Brain microvascular endothelial cell (primary cell): ENCODE results near the gene OR6J1.
"Not testable (repeated sequence)": the region's sequence is repeated elsewhere in the genome, so short reads cannot be mapped to it uniquely, and the experiment has no call there.

Experiments
- DNase-seq: peaks from one replicate; pipeline ENCODE4 v3.0.0-alpha.2; 2020
- H3K27ac ChIP-seq: fragments of 250-450 bp; sonication (Bioruptor Pico); 2 replicates; pipeline ENCODE4 v1.5.1; 2020; ENCODE audit warnings: mild to moderate bottlenecking, moderate library complexity
- H3K27me3 ChIP-seq: fragments of 250-450 bp; sonication (Bioruptor Pico); replicated peaks from 2 replicates; pipeline ENCODE4 v1.5.1; 2020; ENCODE audit warnings: mild to moderate bottlenecking
- H3K36me3 ChIP-seq: fragments of 250-450 bp; sonication (Bioruptor Pico); replicated peaks from 2 replicates; pipeline ENCODE4 v1.5.1; 2020; ENCODE audit warnings: mild to moderate bottlenecking
- H3K4me3 ChIP-seq: 2 replicates; pipeline ENCODE4 v1.5.1; 2011; ENCODE audit warnings: low read depth, mild to moderate bottlenecking, control low read depth, low read length, moderate library complexity
- CTCF ChIP-seq: IDR thresholded peaks from 2 replicates; pipeline ENCODE4 v1.5.1; 2011; ENCODE audit warnings: low read depth, mild to moderate bottlenecking, moderate library complexity, low read length, control low read depth, inconsistent platforms; ENCODE audit errors: missing control alignments
- in situ Hi-C: cut with HindIII; loops from 2 replicates; pipeline ENCODE4 v1.10.0; 2017; ENCODE audit warnings: low sequenced_read_pairs, low pct_ligation_motif_present

The OR6J1 gene

GRCh38 chr14:22589096-22589839 lies 54.9 kb downstream of the OR6J1 start, which contains the start of gene DAD1:
Gene DAD1 (minus strand): TSS chr14:22589224. CDS start chr14:22589157, 67 bp downstream.
- in situ Hi-C loops = no loop called here

DNA sequence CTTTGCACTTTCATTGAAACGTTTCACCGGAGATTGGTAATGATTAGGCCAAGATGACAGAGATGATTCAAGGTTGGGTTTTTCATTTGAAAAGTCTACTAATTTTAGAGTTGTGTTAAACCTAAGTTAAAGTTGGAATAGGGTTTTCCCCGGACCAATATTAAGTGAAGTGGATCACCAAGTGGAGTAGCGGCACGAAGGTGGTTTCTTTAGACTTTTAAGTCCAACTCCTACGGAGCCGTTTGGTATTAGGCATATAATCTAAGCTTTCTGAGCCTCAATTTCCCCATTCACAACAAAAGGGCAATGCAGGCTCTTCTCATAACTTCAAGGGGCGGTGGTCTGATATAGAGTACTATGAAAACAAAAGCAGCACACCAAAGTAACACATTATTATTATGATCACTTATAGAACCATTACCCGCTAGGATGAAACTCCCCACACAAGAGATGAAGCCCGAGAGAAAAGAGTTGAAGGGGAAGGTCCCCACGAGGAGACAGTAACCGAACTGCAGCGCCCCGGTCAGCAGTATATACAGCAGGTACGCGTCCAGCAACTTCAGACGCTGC lies 55.5 kb downstream of the OR6J1 start:
- peaks cover 2% of the 10 kb centered on the region for H3K36me3 ChIP-seq
- TF ChIP-seq CTCF = no peak
- DNase-seq = no peak
- in situ Hi-C loops = no loop called here
- H3K27ac ChIP-seq = peak overlapping the region; percentile 98
- H3K4me3 ChIP-seq = peak overlapping the region; percentile 98
- no peaks in the 10 kb centered on the region for H3K27me3 ChIP-seq

More at GRCh38 chr14:22589096-22589839, 54.9 kb downstream of the OR6J1 start, which contains the start of gene DAD1:
- peak; percentile 100 for DNase-seq
- Histone ChIP-seq H3K27me3 (no peaks in the 10 kb centered on the region), H3K4me3 (peak within 1 kb of the TSS; percentile 98), H3K36me3 (peaks cover 2% of the 10 kb centered on the region), H3K27ac (peak within 1 kb of the TSS; percentile 98)
- TF ChIP-seq CTCF = no peak

GRCh38 chr14:22587677-22588422 lies 56.3 kb downstream of the OR6J1 start:
- H3K27me3 ChIP-seq, H3K36me3 ChIP-seq, in situ Hi-C loops, DNase-seq: not testable (repeated sequence)
- Histone ChIP-seq H3K4me3 (peak overlapping the region; percentile 98), H3K27ac (peak overlapping the region; percentile 98)

GRCh38 chr14:22587247-22587646 lies 56.9 kb downstream of the OR6J1 start:
- H3K36me3 ChIP-seq = peaks cover 2% of the 10 kb centered on the region
- no peak overlapping the region for H3K4me3 ChIP-seq
- TF ChIP-seq CTCF = no peak
- DNase-seq = no peak
- in situ Hi-C loops = no loop called here
- no peak overlapping the region for H3K27ac ChIP-seq
- no peaks in the 10 kb centered on the region for H3K27me3 ChIP-seq

DNA sequence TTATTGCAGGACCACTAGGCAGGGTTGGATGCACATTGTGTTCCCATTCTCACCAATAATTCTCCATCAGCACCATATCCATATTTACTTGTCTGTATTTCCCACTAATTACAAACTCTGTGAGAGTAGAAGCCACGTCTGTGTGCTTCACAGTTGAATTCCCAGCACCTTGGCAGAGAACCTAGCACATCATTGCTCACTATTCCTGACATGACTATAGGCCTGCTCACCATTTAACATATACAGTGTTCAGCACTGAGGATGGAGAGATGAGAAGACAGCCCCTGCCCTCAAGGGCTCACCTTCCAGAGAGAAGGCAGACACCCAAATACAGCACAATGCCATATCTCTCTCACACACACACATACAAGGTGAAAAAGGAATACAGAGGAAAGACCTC lies 60.2 kb downstream of the OR6J1 start:
- TF ChIP-seq CTCF = no peak
- in situ Hi-C loops = no loop called here
- Histone ChIP-seq H3K36me3 (peaks cover 6% of the 10 kb centered on the region), H3K4me3 (no peak overlapping the region), H3K27me3 (no peaks in the 10 kb centered on the region), H3K27ac (no peak overlapping the region)
- no peak for DNase-seq
